OCI-M2 (cell line): Measurements from ENCODE around the gene LCAT.
A peak's percentile ranks its signal among the peaks of the same experiment; 100 is the strongest.
"Not testable (repeated sequence)": the region's sequence is repeated elsewhere in the genome, so short reads cannot be mapped to it uniquely, and the experiment has no call there.

Experiments
- DNase-seq: peaks from one replicate; lab custom pipeline; 2025; ENCODE audit not compliant: unreplicated experiment; lab: John Stamatoyannopoulos, UW

Gene LCAT

DNA sequence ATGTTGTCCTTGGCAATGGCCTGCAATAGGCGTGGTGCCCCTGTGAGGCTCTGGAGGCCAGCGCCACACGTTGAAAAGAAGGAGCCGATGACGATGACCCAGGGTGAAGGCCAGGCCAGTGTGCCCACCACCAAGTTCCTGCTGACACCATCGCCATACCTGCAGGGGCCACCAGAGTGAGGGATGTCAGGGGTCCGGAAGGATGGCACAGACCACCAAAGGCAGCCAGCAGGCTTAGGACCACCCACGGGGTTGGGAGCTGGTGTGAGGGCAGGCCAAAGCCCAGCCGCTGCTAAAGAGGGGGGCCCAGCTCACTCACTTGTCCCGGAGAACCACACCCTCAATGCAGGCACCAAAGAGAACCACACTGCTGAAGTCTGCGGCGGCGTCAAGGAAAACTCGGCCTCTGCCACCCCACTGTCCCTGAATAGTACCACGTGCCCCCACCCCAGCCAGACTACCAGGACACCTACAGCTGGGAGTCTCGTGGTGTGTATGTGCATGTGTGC, 6.5 kb upstream of the LCAT start:
- no peak for DNase-seq

DNA sequence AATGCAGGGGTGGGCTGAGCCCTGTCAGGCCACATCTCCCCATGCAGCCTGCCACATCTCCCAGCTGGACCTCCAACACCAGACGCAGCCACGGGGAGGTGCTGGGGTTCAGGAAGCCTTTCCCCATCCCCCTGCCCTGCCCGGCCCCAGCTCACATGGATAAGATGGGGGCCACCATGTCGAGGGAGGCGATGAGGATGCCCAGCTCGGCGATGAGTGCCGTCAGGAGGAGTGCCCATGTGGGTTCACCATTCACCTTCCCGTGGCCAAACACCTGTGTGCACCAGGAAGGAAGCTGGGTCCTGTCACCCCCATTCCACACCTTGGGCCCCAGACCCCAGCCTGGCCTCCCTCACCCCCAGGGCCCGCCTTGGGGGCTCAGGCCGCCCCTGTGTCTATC, 5.7 kb upstream of the LCAT start:
- no peak for DNase-seq

DNA sequence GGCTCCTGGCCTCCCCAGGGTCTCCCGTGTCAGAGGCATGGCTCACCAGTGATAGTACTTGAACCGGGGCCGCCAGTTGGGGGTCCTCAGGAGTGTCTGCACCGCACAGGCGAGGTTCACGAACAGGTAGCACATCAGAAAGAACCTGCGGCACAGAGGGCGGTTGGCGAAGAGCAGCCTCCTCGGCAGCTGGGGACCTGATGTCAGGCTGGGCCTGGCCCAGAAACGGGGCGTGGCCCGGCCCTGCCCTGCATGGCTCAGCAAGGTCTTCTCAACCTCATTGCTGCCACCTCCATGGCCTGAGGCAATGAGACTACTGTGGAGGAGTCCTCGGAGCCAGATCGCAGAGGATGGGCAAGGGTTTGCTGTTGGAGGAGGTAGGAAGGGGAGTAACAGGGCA, 4.1 kb upstream of the LCAT start:
- no peak for DNase-seq

DNA sequence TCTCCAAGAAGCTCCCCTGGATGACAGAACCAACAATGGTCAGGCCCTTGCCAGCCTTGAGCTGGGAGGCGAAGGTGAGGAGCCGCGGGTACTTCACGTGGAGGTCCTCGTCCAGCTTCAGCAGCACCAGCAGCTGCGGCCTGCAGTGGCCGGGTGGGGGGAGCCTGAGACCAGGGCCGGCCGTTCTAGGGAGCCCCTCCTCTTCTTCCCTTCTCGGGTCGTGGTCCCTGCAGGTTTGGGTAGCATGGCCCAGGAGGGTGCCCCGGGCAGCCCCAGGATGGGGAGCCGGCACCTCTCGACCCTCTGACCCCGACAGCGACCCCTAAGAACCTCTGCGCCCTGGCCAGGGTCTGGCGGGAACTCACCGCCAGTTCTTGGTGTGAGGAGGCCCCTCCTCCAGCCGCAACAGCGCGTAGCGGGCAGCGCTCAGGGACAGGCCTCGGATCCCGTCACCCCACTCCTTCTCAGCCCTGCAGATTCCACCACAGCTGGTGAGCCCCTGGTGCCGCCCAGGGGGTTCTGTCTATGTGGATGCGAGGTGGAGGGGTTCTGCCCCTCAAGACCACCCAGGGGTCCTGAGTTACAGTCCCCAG, 3.1 kb upstream of the LCAT start:
- no peak for DNase-seq

DNA sequence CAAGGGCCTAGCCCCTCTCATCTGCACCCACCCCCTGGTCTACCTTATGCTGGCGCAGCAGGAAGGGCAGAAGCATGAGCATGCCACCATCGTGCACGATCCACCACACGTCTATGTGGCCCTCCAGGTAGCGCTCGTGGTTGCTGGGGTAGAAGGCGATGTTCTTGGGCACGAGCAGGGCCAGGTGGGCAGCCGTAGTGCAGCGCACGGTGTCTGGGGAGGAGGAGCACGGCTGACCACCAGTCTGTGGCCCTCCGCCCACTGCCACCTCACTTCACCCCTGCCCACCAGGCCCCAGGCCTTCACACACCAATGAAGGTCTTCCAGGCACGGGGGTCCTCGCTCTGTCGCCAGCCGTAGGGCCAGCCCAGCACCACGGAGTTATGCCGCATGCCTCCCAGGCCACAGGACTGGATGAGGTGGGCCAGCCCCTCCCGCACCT, 2.2 kb upstream of the LCAT start:
- DNase-seq, result no peak

DNA sequence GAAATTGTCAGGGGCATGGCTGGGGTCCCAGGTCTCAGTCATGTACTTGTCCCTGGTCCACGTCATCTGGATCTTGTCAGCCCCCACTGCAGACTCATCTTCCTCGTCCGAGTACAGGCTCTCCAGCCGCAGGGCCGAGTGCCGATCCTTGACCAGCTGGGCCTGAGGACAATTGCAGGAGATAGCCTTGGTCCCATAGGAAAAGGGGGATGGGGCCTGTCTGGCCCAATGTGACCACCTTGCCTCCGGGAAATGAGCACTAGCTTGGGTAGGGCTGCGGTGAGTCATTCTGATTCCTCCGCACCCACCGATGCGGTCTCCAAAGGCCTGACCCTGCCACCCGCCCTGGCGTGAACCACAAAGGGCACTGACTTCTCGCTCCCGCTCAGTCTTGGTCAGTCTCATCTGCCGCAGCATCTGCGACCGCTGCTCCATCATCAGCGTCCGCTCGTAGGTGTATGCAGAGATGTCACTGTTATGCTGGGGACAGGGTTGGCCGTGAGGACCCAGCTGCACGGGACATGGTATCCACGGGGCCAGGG, 1.5 kb upstream of the LCAT start:
- DNase-seq, result no peak

DNA sequence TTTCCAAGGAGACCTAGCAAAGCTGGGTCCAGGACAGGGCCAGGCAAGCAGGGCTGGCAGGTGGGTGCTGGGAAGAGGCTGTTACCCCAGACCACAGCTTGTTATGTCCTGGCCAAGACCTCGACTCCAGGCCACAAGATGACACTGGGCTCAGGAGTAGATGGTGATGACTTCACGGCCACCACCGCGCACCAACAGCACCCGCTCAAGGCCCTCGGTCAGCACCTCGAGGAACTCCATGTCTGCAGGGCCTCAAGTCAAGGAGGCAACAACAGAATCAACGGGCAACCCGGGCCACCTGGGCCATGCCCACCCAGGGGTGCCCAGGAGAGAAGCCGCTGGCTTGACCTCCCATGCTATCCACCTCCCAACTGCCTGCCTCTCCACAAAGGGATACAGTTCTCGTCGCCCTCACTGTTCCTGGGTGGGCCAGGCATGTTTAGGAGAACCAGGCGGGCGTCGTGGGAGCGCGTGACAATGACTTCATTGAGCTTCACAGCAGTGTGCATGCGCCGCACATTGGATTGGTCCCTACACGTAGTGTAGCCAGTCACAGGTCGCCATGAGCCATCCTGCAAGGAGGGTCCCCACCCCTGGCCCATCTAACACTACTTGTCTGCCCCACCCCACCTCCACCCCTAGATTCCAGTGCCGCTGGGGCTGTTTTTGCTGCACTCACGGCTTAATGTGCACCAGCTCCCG, 921 bp upstream of the LCAT start:
- DNase-seq, result no peak

DNA sequence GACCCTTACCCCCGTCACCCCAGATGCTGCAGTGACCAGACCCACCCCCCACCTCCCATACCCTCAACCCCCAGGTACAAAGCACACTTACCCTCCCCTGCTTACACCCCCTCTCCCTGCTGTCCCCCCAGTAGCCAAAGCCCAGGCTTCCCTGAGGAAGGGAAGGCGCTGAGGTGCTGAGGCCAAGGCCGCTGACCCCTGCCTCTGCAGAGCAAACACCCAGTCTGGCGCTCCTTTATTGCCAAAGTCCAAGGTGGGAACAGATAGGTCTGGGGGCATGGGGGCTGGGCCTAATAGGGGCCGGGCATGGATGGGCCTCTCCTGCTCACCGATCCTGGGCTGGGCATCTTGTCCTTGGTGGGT, 683 bp downstream of the LCAT start:
- no peak for DNase-seq

DNA sequence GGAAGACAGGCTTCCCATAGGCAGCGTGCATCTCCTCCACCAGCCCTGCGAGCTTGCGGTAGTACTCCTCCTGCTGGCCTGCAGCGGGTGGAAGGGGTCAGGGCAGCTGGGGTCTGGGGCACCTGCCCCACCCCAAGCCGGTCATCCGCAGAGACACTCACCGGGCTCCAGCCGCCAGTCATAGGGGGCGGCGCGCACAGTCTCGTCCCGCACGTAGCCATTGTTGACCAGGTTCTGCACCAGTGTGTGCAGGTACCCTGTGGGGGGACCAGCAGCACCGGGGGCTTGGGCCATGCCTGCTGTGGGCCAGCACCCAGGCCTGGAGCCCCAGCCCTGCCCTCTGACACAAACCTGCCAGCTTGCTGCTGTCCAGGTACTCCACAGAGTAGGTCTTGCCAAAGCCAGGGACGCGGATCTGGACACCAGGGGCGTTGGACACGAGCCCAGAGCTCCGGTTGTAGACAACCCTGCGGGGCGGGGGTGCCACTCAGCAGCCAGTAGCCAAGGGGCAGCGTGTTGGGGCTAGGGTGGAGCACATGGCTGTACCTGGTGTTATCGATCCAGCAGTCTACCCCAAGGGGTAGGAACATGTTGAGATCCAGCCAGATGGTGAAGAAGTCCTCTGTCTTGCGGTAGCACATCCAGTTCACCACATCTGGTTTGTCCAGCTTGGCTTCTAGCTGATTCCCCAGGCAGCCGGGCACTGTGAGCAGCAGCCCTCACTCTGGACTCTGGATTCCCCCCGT, 1.2 kb downstream of the LCAT start:
- DNase-seq, result no peak

DNA sequence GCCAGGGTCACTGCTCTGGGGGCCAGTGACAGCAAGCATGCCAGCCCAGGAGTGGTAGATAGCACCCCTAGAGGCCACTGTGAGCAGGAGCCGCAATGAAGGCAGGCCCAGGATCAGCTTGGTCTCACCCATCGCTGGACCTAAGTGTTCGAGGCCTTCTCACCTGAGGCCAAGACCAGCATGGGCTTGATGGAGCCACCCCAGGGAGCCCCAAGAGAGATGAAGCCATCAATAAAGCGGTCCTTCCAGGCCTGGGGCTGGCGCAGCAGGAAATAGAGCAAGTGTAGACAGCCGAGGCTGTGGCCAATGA, 1.8 kb downstream of the LCAT start:
- DNase-seq, result no peak

DNA sequence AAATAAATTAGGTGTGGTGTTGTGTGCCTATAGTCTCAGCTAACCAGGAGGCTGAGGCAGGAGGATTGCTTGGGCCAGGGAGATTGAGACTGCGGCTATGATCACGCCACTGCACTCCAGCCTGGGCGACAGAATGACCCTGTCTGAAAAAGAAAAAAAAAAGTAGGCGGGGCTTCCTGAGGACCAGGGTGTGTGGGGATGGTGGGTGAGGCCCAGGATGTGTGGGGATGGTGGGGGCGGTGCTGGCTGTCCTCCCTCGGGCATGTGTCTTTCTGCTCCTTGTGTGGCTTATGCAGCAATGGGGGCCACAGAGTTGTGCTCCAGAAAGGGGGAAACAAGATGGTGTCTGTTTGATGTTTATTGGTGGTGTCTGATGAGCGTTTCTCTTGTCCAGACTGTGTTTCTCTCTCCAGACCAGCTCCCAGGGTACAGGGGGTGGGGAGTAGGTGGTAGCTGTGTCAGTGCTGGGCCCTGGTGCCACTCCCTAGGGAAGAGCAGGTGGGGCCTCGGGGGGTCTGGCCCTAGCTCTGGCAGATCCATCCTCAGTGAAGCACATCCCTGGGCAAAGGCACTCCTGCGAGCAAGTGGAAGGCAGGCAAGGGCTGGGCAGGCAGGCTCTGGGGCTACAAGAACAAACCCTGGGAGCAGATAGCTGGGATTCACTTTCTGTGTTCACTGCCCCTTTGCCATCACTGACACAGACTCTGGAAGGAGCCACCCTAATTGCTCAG, 2.3 kb downstream of the LCAT start:
- no peak for DNase-seq

DNA sequence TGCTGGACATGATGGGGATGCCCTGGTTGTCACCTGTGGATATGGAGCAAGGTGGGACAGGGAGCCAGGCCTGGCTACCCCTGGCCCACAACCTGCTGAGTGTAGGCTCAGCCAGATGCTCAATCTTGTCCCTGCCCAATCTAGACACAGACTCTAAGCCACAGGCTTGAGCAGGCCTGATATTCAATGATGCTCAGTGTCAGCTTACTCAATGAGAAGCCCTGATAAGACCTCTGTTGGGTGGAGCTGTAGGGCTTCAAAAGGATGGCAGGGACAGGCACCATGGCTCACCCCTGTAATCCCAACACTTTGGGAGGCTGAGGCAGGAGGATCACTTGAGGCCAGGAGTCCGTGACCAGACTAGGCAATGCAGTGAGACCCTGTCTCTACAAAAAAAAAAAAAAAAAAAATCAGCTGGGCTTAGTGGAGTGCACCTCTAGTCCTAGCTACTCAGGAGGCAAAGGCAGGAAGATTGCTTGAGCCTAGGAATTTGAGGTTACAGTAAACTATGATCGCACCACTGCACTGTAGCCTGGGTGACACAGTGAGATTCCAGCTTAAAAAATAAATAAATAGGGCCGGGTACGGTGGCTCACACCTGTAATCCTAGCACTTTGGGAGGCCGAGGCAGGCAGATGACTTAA, 3.4 kb downstream of the LCAT start:
- no peak for DNase-seq

DNA sequence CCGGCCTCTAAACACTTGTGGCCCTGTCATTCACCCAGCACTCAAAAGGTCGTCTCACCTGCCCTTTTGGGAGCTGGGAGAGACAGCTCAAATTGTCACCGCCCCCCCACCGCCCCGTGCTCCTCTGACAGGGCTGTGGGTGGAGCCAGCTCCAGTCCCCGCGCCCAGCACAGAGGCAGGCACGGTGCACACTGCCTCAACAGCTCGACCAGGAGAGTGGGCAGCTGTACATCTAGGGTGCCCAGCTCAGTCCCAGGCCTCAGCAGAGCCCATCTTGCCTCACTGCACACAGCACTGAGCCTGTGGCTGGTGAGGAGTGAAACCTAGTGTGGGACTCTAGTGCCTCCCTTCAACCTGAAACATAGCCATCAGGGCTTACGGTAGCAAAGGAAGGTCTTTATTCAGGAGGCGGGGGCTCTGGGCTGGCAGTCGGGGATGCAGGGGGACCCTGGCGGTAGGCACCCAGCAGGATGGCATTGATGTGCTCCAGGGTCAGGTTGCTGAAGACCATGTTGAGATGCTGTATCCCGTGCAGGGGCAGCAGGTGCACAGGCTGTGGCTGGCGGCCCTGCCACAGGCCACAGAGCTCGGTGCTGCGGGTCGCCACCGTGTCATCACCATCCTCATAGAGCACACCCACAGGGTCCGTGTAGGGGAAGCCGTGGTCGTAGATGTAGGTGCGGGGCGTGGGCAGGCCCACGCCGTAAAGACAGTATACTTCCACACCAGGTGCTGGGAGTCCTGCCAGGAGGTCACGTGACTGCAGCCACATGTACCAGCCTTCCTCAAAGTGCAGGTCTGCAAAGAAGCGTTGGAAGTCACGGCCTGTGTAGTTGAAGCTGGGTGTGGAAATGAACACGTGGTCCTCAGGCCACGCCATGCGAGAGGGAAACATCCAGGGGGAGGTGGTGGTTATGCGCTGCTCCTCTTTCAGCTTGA, 4.1 kb downstream of the LCAT start:
- DNase-seq, result no peak

DNA sequence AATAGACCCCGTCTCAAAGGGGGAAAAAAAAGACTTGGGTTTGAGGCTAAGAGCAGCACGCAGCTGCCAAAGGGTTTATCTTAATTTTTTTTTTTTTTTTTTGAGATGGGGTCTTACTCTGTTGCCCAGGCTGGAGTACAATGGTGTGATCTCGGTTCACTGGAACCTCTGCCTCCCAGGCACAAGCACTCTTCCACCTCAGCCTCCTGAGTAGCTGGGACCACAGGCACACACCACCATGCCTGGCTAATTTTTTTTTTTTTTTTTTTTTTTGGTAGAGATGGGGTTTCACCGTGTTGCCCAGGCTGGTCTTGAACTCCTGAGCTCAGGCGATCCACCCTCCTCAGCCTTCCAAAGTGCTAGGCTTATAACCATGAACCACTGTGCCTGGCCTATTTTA, 6.2 kb downstream of the LCAT start:
- DNase-seq, result not testable (repeated sequence)

DNA sequence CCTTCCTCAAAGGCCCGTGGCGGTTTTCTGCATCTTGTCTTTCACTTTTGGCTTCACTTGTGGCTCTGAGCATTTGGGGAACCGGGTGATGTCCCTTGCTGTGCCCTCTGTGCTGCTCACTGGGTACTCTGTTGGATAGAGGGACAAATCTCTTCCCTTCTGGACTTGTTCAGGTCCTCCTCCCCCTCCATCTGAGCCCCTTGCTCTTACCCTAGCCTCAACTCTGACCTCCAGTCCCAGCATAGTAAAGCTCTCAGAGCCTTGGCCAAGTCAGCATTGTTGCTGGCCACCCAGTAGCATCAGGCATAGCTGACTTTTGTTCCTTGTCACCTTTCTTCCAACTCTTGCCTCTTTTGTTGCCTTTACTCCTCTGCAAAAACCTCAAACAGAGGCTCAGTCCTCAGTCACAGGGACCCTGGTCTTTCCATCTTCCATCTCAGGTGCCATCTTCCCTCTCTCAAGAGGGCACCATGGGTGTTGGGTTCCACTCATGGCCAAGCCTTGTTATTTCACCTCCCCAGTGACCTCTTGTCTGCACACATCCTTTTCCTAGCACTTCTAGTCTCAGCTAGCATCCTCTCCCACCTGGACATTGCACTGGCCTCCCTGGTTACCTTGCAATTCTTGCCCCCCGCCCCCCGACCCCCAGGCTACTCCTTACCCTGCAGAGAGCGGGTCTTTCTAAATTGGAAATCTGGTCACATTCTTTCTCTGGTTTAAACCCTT, 6.9 kb downstream of the LCAT start:
- no peak for DNase-seq

DNA sequence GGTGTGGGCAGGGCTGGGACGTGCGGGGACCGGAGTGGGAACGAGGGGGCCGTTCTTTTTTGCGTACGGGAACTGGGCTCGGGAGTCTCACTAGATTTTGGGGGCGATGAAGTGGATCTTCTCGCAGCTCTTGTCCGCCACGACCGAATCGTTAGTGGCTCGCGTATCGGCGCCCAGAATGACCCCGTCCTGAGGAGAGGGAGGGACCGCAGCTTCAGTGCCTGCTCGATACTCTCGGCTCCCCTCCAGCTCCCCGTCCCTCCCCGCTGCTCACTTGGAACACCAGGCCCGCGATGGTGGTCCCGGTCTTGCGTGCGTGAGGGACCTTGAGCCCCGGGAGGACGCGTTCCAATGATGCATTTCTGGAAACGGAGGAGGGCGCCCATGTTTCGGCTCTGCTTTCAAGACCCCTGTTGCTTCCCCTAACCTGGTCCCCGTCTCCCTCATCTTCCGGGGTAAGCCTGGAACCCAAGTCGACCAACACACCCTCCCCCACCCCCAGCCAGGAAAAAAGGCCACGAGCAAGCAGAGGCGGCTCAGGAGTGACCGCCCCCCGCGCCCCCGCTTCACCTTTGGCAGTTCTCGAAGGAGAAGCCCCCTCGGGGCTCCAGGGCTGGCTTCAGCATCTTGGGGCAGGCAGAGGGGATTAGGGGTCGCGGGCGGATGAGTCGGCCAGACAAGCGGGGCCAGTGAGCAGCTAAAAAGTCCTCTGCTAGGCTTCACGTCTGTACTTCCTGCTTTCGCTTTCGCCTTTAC, 7.6 kb downstream of the LCAT start, which contains the start of gene PSMB10:
TSS of gene PSMB10 (minus strand) at position 727 of the 756 bp plus-strand sequence. CDS start at position 626, 101 bp downstream.
- DNase-seq, result no peak

DNA sequence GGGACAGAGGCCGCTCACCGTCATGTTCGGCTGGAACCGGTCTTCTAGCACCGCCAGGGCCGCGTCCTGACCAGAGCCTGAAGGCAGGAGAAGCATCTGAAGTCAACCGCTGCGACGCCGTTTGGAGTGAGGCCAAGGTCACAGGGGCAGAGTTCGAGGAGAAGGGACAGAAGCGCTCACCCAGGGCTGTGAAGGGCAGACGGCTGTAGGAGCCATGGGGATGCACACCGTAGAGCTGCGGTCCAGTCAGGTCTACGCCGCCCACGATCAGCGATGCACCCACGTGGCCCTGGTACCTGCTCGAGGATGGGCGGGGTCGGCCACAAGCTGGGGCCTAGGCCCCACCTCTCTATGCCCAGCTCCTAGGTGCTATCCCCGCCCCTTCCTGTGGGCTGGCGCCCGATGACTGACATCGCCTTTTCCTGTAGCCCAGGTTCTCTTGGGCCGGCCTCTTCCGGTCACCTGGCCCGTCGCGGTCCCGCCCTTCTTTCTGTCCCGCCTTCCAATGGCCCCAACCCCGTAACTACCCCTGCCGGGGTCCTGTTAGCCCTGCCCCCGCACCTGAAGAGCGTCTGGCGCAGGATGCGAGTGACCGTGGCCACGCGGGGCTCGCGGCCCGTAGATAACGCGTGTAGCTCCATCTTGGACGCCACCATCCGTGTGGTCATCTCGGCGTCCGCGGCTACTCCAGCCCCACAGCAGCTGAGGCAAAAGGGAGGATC, 8.4 kb downstream of the LCAT start:
- DNase-seq, result peak; percentile 83

DNA sequence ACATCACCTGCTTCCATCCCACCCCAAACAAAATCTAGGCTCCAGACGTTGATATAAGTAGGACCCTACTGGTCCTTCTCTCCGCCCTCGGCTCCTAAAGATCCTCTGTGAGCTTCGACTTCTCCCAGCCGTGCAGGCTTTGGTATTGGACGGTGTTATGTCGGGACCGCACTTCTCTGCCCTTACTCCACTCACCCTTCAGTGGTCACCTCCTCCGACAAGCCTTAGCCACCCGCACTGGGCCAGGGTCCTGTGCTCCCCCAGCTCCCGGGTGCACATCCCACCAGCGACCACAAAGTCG, 8.9 kb downstream of the LCAT start:
- no peak for DNase-seq
